ENCODE data around the gene TIMP2. TPM values are rescaled to one million over a fixed set of nuclear protein-coding genes. Genes with fewer than 3 reads are reported as not detected.

Gene TIMP2
- total and polyA plus RNA-seq, 2 experiments from 2014 or later, result 10.6 to 22.5 TPM

- Mint-ChIP-seq H3K27ac (peak overlapping the region; percentile 28; the same call in 1 of the 2 replicates), H3K27me3 (ENCODE audit: insufficient read depth, low read depth, poor library complexity) (peaks cover 1% of the 10 kb centered on the region), H3K4me3 (no peak overlapping the region), H3K9me3 (no peaks in the 10 kb centered on the region; the same call in 2 of the 3 replicates), H3K4me1 (no peaks in the 10 kb centered on the region), H3K36me3 (ENCODE audit: low read depth) (peaks cover 94% of the 10 kb centered on the region)
- no peaks in the 10 kb centered on the region for H3K9me2 ChIP-seq (ENCODE audit: insufficient read depth)
- H3K4me3 ChIP-seq, result no peak overlapping the region
- H3K4me1 ChIP-seq (ENCODE audit: insufficient read depth), result no peaks in the 10 kb centered on the region
- TF ChIP-seq ZNF331 (CRISPR knock-in tag; IDR thresholded peaks at IDR 0.05; ENCODE audit: low read depth), result no peak
- TF ChIP-seq ETS1 (IDR thresholded peaks at IDR 0.05), result no peak
- TF ChIP-seq EZH2phosphoT487 (IDR thresholded peaks at IDR 0.05; ENCODE audit: unreplicated experiment), result no peak
- TF ChIP-seq ZNF114 (CRISPR knock-in tag; IDR thresholded peaks at IDR 0.05), result no peak
- no peak for TF ChIP-seq REST (IDR thresholded peaks at IDR 0.05; ENCODE audit: unreplicated experiment)
- H3K27me3 ChIP-seq (ENCODE audit: insufficient read depth), result no peaks in the 10 kb centered on the region
- H3K27ac ChIP-seq (ENCODE audit: low read depth), result no peak overlapping the region
- H4K20me1 ChIP-seq (replicated peaks; ENCODE audit: insufficient read depth), result peaks cover 34% of the 10 kb centered on the region
- DNase-seq (ENCODE audit: low spot score) (no peak), ATAC-seq (no peak)
- no peak overlapping the region for H3K4me2 ChIP-seq
- H3F3A ChIP-seq (replicated peaks; ENCODE audit: low read depth), result peaks cover 3% of the 10 kb centered on the region; the same call in 1 of the 2 replicates
- H2AFZ ChIP-seq, result no peak overlapping the region
- H3K36me3 ChIP-seq (ENCODE audit: insufficient read depth), result peaks cover 44% of the 10 kb centered on the region
- peaks cover 8% of the 10 kb centered on the region for H3K79me2 ChIP-seq (replicated peaks; ENCODE audit: insufficient read depth)
Measured at GRCh38 chr17:78821961-78822360, 103.2 kb downstream of the TIMP2 start.

GRCh38 chr17:78820841-78821240 lies 104.3 kb downstream of the TIMP2 start:
- H3K36me3 ChIP-seq (ENCODE audit: insufficient read depth), result peaks cover 51% of the 10 kb centered on the region
- H3F3A ChIP-seq (replicated peaks; ENCODE audit: low read depth), result peaks cover 5% of the 10 kb centered on the region; the same call in 1 of the 2 replicates
- no peaks in the 10 kb centered on the region; the same call in 2 of the 3 replicates for H3K9me3 Mint-ChIP-seq
- H3K27ac ChIP-seq (ENCODE audit: low read depth), result no peak overlapping the region
- H3K4me3 ChIP-seq, result no peak overlapping the region
- H2AFZ ChIP-seq, result no peak overlapping the region
- H4K20me1 ChIP-seq (replicated peaks; ENCODE audit: insufficient read depth), result peaks cover 26% of the 10 kb centered on the region
- no peak overlapping the region for H3K4me2 ChIP-seq
- no peaks in the 10 kb centered on the region for H3K4me1 ChIP-seq (ENCODE audit: insufficient read depth)
- no peak overlapping the region for H3K27ac Mint-ChIP-seq
- no peaks in the 10 kb centered on the region for H3K9me2 ChIP-seq (ENCODE audit: insufficient read depth)
- H3K4me1 Mint-ChIP-seq, result no peaks in the 10 kb centered on the region
- no peaks in the 10 kb centered on the region for H3K27me3 Mint-ChIP-seq (ENCODE audit: insufficient read depth, low read depth, poor library complexity)
- DNase-seq (ENCODE audit: low spot score) (no peak), ATAC-seq (no peak)
- peaks cover 90% of the 10 kb centered on the region for H3K36me3 Mint-ChIP-seq (ENCODE audit: low read depth)
- no peaks in the 10 kb centered on the region for H3K27me3 ChIP-seq (ENCODE audit: insufficient read depth)
- no peak overlapping the region for H3K4me3 Mint-ChIP-seq
- H3K79me2 ChIP-seq (replicated peaks; ENCODE audit: insufficient read depth), result peaks cover 7% of the 10 kb centered on the region
- no peak for TF ChIP-seq REST (IDR thresholded peaks at IDR 0.05; ENCODE audit: unreplicated experiment)
- TF ChIP-seq NANOG (IDR thresholded peaks at IDR 0.05; ENCODE audit: borderline replicate concordance), result no peak
- no peak for TF ChIP-seq JUNB (IDR thresholded peaks at IDR 0.05; ENCODE audit: unreplicated experiment)

Measured in GM23338 (cell line).